Measurements from ENCODE around the gene SPTBN1.
A peak's percentile ranks its signal among the peaks of the same experiment; 100 is the strongest.
"Not testable (repeated sequence)": the region's sequence is repeated elsewhere in the genome, so short reads cannot be mapped to it uniquely, and the experiment has no call there.

The SPTBN1 gene

GRCh38 chr2:54680397-54681041 is 224.4 kb downstream of the SPTBN1 start:
- peak in 1 of 2 experiments; percentile 11 for DNase-seq

GRCh38 chr2:54681416-54681815 is 225.3 kb downstream of the SPTBN1 start:
- no peak for DNase-seq

- DNase-seq: no peak
Measured at GRCh38 chr2:54683596-54683995, 227.5 kb downstream of the SPTBN1 start.

GRCh38 chr2:54685263-54685775 is 229.2 kb downstream of the SPTBN1 start:
- no peak for DNase-seq

GRCh38 chr2:54687595-54688152 is 231.5 kb downstream of the SPTBN1 start:
- DNase-seq: no peak

- DNase-seq: peak in 1 of 2 experiments; percentile 74
Measured at GRCh38 chr2:54691445-54692135, 235.5 kb downstream of the SPTBN1 start.

- DNase-seq: no peak
Measured at GRCh38 chr2:54692556-54692955, 236.4 kb downstream of the SPTBN1 start.

GRCh38 chr2:54695378-54695777 is 239.3 kb downstream of the SPTBN1 start:
- DNase-seq: no peak

GRCh38 chr2:54697934-54698333 is 241.8 kb downstream of the SPTBN1 start:
- no peak for DNase-seq

- not testable (repeated sequence) for DNase-seq
Measured at GRCh38 chr2:54698926-54699325, 242.8 kb downstream of the SPTBN1 start.

- DNase-seq: no peak
Measured at GRCh38 chr2:54699665-54700064, 243.5 kb downstream of the SPTBN1 start.

GRCh38 chr2:54701029-54701428 is 244.9 kb downstream of the SPTBN1 start:
- no peak for DNase-seq

GRCh38 chr2:54704238-54704637 is 248.1 kb downstream of the SPTBN1 start:
- no peak for DNase-seq

- peak; percentile 23 to 72 for DNase-seq
Measured at GRCh38 chr2:54704688-54705605, 248.8 kb downstream of the SPTBN1 start.

GRCh38 chr2:54706622-54707021 is 250.5 kb downstream of the SPTBN1 start:
- no peak for DNase-seq

- peak; percentile 25 to 71 for DNase-seq
Measured at GRCh38 chr2:54708584-54709335, 252.6 kb downstream of the SPTBN1 start.

- no peak for DNase-seq
Measured at GRCh38 chr2:54709336-54709809, 253.2 kb downstream of the SPTBN1 start.

- DNase-seq: no peak
Measured at GRCh38 chr2:54710216-54710615, 254.1 kb downstream of the SPTBN1 start.

GRCh38 chr2:54712516-54712915 is 256.4 kb downstream of the SPTBN1 start:
- DNase-seq: no peak

GRCh38 chr2:54714996-54715395 is 258.9 kb downstream of the SPTBN1 start:
- no peak for DNase-seq

- DNase-seq: no peak
Measured at GRCh38 chr2:54716375-54716774, 260.2 kb downstream of the SPTBN1 start.

- no peak for DNase-seq
Measured at GRCh38 chr2:54720563-54720962, 264.4 kb downstream of the SPTBN1 start.

All from NCI-H524 (cell line).